ENCODE data around the gene MR1.

DNA sequence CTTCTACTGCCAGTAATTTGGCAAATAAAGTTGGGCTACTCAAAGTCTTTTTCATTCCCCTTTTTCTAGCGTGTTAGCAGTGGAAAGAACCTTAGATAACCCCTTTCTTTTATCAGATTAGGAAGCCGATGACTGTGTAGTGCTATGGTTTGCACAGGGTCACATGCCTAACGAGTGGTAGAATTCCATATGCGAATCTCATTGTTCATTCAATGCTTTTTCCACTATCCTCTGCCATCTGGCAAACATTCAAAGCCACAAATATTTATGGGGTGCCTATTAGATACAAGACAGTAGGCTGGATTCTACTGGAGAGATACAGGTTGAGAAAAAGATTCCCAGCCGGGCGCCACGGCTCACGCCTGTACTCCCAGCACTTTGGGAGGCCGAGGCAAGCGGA, 39.9 kb downstream of the MR1 start:
- TF ChIP-seq, protein P1, sequence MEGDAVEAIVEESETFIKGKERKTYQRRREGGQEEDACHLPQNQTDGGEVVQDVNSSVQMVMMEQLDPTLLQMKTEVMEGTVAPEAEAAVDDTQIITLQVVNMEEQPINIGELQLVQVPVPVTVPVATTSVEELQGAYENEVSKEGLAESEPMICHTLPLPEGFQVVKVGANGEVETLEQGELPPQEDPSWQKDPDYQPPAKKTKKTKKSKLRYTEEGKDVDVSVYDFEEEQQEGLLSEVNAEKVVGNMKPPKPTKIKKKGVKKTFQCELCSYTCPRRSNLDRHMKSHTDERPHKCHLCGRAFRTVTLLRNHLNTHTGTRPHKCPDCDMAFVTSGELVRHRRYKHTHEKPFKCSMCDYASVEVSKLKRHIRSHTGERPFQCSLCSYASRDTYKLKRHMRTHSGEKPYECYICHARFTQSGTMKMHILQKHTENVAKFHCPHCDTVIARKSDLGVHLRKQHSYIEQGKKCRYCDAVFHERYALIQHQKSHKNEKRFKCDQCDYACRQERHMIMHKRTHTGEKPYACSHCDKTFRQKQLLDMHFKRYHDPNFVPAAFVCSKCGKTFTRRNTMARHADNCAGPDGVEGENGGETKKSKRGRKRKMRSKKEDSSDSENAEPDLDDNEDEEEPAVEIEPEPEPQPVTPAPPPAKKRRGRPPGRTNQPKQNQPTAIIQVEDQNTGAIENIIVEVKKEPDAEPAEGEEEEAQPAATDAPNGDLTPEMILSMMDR (optimal IDR thresholded peaks at IDR 0.05 in 1 of 3, IDR thresholded peaks at IDR 0.05 in 1 of 3, conservative IDR thresholded peaks at IDR 0.05 in 1 of 3; ENCODE audit: extremely low read depth in 1 of 3, insufficient read depth in 2 of 3, low read length in 3 of 3), result no peak
- TF ChIP-seq EZH2 (IDR thresholded peaks at IDR 0.05; ENCODE audit: low read length), result no peak
